HPDE6-E6E7 (cell line): Measurements from ENCODE around the gene SLC2A2.

ENCODE experiments used
- DNase-seq: peaks from one replicate; pipeline ENCODE4 v3.0.0; 2011; ENCODE audit warnings: missing footprints; ENCODE audit errors: extremely low spot score

SLC2A2 gene

DNA sequence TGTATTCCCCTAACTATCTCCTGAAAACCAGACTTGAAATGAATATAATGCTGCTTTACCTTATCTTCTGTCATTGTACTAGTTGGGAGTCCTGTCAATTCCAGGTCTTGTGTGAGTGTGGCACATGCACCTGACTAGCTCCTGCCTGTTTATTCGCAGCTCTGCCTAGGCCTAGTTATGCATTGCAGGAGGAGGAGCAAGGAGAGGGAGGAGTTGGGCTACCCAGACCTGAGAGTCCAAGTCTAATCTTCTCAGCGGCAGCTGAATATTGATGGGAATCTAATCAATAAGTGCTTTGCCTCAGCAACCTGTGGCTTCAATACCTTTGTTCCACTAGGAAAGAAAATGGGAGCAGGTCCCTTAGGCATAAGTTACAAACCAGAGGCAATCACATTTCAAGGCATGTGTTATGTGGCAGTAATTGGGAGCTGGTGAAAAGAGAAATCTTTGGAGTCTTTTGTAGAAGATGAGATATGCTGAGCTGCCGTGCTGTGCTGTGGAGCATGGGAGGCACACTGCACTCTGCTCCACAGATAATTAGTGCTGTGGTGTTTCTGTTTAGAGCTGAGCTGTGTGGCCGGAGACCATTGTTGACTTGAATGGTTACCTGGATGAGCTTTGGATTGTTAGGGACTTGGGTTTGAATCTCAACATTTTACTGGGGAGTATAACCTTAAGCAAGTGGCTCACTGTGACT is at the start of gene SLC2A2:
SLC2A2 (minus strand) TSS at position 124 of the 697 bp plus-strand sequence; CDS start at position 74, 50 bp downstream.
- DNase-seq, result no peak

DNA sequence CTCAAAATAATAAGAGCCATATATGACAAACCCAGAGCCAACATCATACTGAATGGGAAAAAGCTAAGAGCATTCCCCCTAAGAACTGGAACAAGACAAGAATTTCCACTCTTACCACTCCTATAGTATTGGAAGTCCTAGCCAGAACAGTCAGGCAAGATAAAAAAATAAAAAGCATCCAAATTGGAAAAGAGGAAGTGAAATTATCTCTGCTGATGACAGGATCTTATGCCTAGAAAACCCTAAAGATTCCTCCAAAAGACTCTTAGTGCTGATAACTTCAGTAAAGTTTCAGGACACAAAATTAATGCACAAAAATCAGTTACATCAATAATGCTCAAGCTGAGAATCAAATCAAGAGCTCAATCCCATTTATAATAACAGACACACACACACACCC is 45.9 kb upstream of the SLC2A2 start:
- DNase-seq, result no peak

DNA sequence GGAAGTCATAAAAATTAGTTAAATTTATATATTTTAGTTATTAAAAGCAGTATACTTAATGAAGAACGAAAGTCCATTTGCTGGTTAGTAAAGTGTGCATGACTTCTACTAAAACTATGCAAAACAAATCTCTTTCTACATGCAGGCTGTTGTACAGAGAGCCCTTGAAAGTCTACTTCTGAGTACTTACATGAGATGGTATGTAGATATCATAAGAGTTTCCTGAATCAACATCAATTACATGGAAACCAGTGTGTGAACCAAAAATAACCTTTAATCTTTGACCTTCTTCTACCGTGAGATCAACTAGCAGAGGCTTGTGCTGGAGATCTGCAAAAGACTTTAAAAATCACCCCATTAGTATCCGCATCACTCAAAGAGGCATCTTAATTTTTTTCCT is 42.1 kb upstream of the SLC2A2 start:
- no peak for DNase-seq

DNA sequence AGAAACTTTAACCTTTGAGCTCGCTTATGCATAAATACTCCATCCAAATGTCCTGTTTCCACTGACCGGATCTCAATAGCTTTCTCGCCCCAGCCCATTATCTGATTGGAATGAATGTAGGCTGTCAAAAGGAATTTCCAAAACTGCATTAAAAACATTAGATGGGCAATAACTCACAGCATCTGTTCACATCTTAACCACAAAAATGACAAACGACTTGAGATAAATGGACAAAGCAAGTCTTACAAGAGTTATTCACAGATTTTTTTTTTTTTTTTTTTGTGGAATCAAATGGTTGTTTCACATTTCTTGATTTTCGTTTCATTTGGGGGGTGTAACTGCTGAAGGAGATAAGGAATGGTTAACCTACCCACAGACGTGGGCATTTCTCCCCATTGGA is 39.7 kb upstream of the SLC2A2 start:
- no peak for DNase-seq

DNA sequence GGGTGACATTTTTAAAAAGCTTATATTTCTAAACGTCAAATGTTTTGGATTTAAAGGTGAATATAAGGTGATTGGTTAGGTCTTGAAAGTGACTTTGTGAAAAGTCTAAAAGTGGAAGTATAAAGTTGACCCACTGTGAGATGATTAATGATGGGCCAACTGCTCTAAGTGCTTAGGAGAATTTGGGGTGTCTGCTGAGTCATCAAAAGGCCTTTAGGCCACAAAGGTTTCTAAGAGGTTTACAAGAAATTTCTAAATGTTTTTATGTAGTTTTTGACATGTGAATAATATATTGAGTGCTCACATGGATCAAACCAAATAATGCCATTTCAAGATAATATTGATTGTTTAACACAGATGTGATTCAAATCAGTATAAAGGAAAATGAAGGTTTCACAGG is 39.2 kb upstream of the SLC2A2 start:
- no peak for DNase-seq

DNA sequence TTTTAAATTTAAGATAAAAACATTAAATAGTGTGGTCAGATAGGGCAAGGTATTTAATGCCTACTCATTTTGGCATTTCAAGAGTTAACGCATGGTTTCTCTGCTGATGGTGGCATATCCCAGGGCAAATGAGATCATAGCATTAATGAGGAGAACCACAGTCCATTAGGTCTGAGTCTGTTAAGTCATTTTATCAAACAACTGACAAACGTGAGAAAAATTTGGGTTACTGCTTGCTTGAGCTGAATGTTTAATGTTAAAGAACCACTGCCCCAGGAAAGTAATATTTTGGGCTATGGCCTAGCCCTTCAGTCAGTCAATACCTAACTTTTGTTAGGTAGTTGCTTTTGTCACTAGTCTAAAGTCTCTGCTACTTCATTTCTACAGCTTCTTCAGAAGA is 37.9 kb upstream of the SLC2A2 start:
- DNase-seq, result no peak

DNA sequence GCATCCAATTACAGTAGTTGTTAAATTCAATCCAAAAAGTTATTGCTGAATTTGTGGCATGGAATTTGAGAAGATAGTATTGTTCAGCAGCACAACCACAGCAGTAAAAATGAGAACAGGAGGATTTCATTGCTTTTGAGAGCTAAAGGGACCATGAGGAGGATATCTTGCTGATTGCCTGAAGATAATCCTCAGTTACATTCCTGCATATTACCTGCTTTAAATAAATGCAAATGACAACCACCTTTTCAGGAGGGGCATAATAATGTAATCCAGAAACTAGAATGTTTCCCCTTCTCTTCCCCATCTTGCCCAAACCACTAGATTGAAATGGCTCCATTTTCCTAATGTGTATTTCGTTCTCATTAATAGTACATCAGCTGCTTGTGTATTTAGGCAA is 35.2 kb upstream of the SLC2A2 start:
- no peak for DNase-seq

DNA sequence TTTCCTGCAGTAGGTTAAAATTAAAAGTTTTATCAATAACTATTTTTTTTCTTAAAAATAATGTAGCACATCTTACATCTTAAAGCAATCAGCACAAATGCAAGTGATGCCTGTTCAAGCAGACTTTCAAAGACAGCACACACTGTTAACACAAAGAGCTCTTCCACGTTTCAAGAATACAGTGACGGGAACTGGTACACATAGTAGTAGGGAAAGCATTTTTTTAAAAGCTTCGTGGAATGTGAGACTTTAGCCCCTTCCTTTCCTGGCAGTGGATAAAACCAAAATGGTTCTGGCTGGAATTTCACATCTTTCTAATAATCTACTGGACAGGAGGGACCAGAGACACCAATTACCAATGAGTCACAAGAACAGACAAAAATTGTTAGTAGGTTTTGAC is 33.5 kb upstream of the SLC2A2 start:
- no peak for DNase-seq

DNA sequence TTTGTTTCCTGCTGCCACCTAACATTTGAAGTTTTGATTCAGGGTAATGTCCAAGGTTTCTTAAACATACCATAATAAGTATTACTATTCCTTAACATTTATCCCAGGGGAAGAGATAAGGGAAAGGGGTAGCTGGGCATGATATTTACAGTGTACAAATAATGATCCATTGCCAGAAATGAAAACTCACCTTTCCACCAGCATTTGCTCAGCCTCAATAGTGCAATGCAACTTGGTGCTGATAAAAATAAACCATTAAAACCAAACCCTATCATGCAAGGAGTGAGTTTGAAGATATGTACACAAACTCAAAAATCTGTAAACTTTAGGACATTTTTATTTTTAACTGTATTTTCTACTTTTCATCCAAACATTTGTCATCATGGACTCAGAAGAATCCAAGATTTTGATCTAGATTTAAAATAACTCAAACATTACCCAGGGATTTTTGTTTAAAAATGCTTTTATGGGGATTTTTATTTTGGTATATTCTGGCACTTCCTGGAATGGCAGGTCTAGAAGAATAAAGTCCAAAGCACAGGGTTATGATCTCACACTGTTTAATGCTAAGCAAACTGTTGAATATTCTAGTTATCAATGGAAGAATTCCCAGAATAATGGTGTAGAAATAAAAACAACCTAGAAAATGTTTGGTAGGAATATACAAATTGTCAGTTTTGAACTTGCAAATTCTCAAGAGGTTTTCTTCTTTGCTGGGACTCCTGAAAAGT is 32.5 kb upstream of the SLC2A2 start:
- no peak for DNase-seq

DNA sequence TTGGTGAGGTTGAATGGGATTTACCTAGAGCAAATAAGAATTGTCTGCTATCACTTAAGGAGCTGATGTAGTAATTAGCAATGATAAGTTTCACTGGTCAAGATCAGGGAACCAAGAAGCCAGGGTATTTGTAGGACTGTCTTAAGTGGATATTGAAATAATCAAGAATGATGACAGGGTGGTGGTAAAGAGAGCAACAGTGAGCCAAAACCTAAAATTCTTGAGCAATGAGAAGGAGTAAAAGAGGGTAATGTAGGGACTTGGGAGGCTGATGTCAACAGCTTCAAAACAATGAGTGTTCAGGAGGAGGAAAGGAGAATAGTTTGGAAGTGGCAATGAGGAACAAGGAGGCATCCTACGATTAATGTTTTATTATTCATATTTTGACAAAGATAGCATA is 31.5 kb upstream of the SLC2A2 start:
- no peak for DNase-seq

DNA sequence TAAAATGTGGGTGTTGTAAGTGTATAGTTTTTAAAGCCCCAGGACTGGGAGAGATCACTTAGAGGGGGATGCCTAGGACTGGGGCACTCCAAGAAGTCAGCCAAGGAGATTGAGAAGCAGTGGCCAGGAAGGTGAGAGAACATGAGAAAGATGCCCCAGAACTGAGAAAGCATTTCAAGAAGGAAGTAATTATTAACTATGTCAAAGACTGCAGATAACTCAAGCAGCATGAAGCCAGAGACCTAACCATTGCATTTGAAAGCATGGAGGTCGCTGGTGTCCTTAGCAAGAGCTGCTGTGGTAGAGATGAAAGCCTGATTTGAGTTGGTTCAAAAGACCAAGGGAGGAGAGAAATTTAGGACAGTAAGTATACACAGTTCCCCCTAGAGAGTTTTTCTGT is 30.6 kb upstream of the SLC2A2 start:
- DNase-seq, result no peak

DNA sequence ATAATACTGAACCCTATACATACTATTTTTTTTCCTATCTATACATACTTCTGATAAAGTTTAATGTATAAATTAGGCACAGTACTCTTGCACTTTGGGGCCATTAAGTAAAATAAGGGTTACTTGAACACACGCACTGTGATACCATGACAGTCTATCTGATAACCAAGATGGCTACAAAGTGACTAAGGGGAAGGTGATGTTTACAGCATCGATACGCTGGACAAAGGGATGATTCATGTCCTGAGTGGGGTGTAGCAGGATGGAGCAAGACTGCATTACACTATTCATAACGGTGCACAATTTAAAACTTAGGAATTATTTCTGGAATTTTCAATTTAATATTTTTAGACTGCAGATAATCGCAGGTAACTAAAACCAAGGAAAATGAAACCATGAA is 30.0 kb upstream of the SLC2A2 start:
- DNase-seq, result no peak

DNA sequence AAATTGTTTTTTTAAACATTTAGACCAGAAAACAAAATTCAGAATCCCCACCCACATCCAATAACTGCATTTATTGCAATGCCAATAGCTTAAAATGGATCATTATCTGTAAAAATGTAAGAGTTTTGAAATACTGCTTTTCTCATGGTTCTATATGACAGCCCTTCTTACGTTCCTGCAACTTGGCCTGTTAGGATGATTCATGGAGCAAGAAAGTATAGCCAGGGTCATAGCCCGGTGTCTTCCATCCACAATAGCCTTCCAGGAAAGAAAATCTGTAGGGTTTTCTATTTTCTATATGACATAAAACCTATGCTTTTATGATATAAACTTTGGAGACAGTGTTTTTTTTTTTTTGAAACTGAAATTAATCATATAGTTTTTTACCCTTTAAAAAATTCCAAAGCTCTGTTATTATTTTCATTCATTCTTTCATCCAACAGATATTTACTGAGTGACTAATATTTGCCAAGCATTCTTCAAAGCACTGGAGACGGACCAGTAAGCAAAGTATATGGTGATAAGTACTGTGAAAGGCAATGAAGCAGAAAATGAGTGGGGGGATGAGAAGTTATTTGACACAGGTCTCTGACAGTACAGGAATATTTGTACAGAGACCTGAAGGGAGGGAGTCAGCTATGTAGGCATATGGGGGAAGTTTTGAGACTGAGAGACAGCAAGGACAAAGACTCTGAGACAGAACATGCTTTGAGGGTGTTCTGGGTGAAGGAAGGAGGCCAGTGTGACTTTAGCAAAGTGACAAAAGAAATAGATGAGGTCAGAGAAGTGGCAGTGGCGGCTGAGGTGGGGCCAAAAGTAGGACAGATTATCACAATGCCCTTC is 29.0 kb upstream of the SLC2A2 start:
- no peak for DNase-seq

DNA sequence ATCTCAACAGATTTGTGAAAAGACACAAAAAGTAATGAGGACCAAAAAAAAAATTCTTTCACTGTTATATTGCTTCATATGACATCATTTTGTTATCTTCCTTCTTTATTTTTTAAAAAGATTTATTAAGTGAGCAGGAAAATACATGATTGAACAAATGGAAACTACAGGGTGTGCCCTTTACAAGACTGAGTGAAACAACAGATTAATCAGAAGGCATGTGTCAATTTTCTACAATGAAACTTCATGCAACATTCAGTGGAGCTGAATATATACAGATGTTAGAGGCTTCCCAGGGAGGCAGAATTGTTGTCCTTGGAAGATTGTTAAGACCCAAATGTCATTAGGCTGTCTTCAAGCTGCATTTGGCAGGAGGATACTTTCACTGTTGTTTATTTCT is 28.4 kb upstream of the SLC2A2 start:
- no peak for DNase-seq

DNA sequence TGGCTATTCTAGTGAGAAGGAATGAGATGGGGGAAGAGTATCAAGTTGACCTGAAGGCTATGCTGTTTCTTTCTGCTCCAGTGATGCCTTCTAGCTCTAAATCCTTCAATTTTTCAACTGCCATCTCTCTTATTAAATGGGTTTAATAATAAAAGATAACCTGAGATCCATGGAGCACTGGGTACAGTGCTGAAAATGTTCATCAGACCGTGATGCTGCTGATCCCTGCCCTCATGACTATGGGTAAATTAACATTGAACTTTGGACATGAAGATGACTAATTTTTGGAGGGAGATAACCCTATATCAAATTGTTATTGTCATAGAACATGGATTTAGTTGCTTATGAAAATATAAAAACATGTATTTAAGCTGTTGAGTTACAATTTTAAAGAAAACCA is 27.7 kb upstream of the SLC2A2 start:
- no peak for DNase-seq

DNA sequence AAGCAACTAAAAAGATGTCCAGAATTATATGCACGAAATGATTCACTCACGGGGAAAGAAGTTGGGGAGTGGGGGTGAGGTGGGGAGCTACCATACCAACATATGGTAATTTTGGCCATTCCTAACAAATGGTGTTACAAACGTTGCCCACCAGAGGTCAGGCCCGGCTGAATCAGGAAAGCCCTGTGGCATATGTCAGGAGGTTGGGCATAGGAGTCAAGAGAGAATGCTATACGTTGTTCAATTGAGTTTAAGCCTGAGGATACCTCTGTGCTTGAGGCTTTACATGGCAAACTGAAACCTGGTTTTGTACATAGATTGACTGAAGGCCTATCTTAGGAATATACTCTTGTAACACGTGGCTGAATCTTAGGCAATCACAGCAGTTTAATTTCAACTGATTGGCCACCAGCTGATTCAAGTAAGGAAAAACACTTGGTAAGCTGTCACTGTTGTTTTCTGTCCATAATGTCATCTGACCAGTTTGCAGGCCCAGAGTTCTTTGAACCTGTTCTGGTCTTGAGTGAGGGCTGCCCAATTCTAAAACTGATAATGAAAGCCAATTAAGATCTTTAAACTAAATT is 23.4 kb upstream of the SLC2A2 start:
- DNase-seq, result peak; percentile 64

DNA sequence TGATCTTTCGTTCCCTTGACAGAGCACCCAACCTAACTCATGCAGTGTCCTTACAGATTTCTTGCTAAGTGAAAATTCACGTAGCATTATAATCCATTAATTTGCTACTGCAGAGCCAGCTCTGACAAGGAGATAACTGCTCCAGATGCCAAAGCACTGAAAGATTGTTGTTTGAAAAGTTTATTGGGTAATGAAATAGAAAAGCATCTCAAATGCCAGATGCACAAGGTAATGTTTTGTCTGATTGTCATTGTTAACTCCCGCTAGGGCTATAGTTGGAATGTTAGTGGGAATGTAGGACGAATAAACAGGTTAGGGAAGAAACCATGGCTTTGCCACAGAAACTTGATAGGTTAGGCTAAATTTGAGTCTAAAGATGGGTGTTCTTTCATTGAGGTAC is 20.2 kb upstream of the SLC2A2 start:
- no peak for DNase-seq

DNA sequence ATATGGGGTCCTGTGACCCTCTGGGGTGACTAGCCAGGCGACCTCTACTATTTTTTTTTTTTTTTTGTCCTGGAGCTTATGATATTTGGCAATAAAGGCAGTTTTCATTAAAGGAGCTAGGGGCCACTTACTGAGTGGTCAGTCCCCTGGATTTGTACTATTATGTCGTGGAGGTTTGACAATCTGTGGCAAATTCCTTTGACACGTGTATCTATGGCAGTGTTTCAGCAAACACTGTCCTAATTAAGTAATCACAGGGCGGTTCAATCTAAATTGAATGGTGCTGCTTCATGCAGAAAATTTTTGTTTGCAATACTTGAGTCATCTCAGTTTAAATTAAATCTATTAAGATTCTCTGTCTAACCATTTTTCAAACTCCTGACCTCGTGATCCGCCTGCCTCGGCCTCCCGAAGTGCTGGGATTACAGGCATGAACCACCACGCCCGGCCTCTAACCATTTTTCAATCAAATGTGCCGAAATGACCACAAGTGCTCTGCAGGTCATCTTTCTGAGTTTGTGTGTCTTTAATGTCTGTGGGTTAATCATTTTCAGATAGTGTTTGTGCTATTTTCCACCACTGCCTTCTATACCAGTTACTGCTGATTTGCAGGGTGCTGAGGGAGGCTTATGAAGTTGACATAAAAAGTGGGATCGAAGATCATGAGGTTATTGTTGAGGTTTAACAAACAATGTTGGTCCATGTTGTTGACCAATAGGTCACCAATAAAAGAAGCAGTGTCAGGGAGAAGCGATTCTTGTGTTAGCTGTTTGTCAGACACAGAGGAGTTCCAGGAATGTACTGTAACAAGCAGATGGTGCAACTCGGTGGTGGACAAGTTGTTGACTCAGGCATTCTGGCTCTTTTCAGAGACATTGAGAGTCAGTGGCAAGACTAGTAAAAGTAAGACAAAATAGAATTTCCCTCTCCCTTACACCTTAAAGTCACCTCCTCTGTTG is 18.6 kb upstream of the SLC2A2 start:
- DNase-seq, result no peak

DNA sequence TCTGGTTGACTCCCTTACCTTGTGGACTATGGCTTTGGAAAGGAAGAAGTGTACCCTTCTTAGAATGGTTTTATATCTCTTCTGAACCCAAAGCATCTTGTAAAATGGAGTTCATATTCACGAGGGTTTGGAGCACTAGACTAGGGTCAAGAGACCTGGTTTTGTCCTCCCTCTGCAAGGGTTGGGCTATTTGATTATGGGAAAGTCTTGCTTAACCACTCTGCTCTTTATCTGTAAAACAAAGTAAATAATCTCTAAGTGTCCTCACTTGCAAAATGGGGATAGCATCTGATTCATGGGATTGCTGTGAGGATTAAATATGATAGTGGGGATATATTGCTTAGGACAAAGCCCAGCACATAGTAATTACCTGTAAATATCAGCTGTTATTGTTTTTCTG is 17.9 kb upstream of the SLC2A2 start:
- DNase-seq, result no peak

DNA sequence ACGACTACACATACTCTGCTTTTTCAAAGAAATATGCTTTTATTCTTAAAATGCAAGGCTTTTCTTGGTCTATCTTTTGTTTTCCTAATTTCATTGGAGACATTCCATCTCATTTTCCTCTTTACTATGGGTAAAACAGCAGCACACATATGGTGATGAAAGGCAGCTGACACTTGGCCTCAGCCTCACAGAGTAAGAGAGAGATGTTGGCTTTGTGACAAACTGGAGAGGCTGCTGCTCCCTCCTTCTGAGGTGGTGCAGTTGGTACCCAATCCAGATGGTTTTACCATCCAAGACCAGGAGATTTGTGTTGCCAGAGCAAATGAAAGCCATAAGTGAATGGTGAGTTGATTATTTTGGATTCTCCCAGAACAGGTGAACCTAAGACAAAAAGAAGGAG is 13.2 kb upstream of the SLC2A2 start:
- DNase-seq, result no peak

DNA sequence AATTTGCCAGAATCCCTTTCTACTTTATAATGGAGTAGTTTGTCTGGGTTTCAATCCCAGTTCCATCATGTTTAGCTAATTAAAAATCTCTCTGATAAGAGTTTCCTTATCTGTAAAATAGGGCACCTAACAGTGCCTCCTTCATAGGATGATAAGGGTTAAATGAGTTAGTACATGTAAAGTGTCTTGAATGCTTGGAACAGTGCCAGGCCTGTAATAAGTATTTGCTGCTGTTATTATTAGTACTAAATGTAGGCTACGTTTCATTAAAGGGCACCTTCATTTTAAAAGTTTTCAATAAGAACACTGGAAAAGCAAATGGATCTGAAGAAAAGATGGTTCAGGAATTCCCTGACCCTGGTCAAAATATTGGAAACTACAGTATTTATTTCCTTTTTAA is 11.8 kb upstream of the SLC2A2 start:
- DNase-seq, result no peak
